Vagina (tissue), 2 donors: ENCODE data around the gene AGAP9.
"Not testable (repeated sequence)": the region's sequence is repeated elsewhere in the genome, so short reads cannot be mapped to it uniquely, and the experiment has no call there.

Experiments
- CTCF ChIP-seq, 3 experiments: fragments of 450-650 bp in 2 of 3; fragments of 200-600 bp in 1 of 3; sonication (generic) in 1 of 3; IDR thresholded peaks; one replicate each; pipeline ENCODE4 v1.5.1; 2017 to 2019; ENCODE audit warnings: antibody characterized with exemption in 3 of 3, mild to moderate bottlenecking in 2 of 3, moderate library complexity in 2 of 3
- POLR2A ChIP-seq, 2 donors: fragments of 450-650 bp; IDR thresholded peaks; one replicate each; pipeline ENCODE4 v1.6.1; 2017; ENCODE audit warnings: antibody characterized with exemption in 2 of 2, mild to moderate bottlenecking in 2 of 2, moderate library complexity in 2 of 2
- POLR2AphosphoS5 ChIP-seq, 2 donors: sonication (generic); formaldehyde crosslinking; IDR thresholded peaks; one replicate each; pipeline ENCODE4 v1.9.0; 2017; ENCODE audit warnings: antibody characterized with exemption in 2 of 2, mild to moderate bottlenecking in 2 of 2, low read depth in 1 of 2; ENCODE audit not compliant: insufficient read depth in 1 of 2

DNA sequence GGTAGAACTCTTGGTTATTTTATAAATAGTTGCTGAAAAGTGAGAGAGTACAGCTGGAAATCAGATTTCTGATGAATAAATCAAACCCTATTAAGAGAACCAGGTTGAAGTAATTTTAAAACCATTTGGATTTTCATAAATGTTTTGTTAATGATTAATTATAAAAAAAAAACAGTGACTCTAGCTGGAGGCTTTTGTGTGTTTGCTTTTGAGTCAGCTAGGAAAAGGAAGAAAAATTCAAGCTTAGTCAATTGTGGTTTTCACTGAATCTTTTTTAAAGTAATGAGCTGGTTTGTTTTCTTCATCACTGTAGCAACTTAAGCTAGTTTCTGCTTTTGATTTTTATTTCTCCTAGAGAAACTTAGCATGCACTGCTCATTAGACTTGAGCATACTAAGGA is 34.2 kb upstream of the AGAP9 start:
- not testable (repeated sequence) for TF ChIP-seq POLR2AphosphoS5 (IDR thresholded peaks at IDR 0.05; ENCODE audit: insufficient read depth in 1 of 2, low read depth in 1 of 2); POLR2A (IDR thresholded peaks at IDR 0.05); CTCF (IDR thresholded peaks at IDR 0.05)
